NCI-H345 (cell line): ENCODE data around the gene TNK1.

ENCODE experiments used
- DNase-seq: peaks from one replicate; lab custom pipeline; 2025; lab: John Stamatoyannopoulos, UW

The TNK1 gene

DNA sequence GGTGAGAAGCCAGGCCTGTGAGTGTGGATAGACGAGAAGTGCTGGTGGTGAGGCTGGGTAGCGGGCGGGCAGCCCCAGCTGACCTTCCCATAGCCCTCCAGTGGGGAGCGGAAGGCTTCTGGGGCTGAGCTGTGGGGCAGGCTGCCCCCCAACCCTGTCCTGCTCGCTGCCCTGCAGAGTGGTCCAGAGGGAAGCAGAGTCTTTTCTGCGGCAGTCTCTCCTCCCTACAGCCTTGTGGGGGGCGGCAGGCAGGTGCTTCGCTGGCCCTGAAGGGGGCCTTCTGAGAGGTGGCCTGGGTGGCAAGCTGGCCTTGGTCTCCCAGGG, 30.5 kb downstream of the TNK1 start:
- no peak for DNase-seq

DNA sequence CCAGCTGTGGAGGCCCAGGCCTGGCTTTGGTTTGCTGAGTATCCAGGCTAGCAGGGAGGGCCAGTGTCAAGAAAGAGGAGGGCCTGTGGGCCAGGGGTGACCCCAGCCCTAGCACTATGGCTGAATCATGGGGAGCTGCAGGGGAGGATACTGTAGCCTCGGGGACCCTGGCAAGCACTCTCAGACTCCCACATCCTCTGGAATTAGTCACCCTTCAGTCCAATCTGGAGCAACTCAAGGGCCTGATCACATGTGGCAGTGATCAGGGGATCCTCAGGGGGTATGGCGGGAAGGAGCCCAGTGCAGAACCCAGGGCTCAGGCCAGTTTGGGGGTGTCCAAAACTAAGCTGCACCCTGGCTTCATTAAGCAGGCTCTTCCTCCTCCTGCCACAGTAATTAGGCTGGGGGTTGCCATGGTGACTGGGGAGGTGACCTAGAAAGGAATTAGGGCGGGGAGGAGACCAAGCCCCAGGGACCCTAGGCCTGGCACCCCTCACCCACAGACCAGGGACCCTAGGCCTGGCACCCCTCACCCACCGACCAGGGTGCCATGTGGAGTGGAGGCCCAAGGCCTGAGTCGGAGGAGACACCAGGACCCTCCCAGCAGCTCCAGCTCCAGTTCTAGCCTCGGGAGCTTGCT, 32.6 kb downstream of the TNK1 start:
- no peak for DNase-seq

DNA sequence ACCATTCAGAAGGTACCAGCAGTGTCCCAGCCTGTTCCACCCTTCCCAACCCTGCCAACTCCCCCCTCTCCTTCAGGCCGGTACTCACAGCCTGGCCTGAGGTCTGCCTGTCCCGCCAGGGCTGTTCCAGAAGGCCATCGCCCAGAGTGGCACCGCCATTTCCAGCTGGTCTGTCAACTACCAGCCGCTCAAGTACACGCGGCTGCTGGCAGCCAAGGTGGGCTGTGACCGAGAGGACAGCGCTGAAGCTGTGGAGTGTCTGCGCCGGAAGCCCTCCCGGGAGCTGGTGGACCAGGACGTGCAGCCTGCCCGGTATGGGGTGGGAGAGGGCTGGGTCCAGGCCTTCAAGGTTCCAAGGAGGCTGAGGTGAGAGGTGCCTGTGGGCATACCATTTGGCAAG, 33.9 kb downstream of the TNK1 start:
- no peak for DNase-seq

DNA sequence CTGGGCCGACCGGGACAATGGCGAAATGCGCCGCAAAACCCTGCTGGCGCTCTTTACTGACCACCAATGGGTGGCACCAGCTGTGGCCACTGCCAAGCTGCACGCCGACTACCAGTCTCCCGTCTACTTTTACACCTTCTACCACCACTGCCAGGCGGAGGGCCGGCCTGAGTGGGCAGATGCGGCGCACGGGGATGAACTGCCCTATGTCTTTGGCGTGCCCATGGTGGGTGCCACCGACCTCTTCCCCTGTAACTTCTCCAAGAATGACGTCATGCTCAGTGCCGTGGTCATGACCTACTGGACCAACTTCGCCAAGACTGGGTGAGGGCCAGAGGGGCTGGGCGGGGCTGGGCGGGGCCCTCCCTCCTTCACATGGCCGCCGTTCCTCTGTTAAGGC, 34.9 kb downstream of the TNK1 start:
- no peak for DNase-seq

DNA sequence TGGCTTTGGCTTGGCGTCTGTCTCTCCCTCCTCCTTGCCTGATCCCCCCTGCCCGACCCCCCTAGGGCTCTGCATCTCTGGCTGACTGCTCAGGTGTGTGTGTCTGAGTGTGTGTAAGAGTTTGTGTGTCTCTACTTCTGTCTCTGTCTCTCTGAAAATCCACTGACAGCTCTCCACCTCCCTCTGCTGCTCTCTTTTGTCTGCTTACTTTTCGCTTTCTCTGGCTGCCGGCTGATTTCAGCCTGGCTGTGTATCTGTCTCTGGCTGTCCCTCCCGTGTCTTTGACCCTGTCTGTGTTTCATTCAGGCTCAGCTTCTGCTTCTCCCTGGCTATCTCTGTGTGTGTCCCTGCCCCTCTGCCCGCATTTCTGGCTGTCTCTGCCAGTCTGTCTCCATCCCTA, 35.4 kb downstream of the TNK1 start:
- no peak for DNase-seq

DNA sequence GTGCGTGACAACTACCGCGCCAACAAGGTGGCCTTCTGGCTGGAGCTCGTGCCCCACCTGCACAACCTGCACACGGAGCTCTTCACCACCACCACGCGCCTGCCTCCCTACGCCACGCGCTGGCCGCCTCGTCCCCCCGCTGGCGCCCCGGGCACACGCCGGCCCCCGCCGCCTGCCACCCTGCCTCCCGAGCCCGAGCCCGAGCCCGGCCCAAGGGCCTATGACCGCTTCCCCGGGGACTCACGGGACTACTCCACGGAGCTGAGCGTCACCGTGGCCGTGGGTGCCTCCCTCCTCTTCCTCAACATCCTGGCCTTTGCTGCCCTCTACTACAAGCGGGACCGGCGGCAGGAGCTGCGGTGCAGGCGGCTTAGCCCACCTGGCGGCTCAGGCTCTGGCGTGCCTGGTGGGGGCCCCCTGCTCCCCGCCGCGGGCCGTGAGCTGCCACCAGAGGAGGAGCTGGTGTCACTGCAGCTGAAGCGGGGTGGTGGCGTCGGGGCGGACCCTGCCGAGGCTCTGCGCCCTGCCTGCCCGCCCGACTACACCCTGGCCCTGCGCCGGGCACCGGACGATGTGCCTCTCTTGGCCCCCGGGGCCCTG, 36.3 kb downstream of the TNK1 start:
- DNase-seq: no peak

DNA sequence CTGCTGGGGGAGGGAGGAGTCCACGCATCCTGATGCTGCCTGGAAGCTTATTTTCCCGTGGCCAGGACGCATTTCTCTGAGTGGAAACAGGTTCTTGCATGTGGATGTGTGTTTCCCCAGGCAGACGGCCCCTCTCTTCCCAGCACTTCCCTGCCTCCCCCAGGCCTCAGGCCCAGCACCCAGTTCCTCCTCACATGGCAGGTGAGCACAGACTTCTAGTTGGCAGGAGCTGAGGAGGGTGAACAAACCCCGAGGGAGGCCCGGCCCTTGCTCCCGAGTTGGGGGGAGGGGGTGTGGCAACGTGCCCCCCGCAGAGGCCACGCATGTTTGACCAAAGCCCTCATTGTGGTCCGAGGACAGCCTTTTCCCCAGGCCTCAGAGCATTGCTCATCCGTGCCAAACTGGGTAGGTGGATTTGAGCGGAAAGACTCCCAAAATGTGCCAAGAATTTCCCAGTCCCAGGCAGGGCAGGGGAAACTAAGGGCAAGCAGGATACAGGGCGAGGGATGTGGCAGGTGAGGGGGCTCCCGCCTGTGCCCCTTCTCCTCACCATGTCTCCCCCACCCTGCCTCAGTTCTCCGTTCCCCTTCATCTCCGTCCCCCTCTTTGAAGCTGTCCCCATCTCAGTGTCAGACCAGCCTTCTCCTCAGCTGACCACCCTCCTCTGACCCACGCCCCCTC, 37.7 kb downstream of the TNK1 start:
- no peak for DNase-seq

DNA sequence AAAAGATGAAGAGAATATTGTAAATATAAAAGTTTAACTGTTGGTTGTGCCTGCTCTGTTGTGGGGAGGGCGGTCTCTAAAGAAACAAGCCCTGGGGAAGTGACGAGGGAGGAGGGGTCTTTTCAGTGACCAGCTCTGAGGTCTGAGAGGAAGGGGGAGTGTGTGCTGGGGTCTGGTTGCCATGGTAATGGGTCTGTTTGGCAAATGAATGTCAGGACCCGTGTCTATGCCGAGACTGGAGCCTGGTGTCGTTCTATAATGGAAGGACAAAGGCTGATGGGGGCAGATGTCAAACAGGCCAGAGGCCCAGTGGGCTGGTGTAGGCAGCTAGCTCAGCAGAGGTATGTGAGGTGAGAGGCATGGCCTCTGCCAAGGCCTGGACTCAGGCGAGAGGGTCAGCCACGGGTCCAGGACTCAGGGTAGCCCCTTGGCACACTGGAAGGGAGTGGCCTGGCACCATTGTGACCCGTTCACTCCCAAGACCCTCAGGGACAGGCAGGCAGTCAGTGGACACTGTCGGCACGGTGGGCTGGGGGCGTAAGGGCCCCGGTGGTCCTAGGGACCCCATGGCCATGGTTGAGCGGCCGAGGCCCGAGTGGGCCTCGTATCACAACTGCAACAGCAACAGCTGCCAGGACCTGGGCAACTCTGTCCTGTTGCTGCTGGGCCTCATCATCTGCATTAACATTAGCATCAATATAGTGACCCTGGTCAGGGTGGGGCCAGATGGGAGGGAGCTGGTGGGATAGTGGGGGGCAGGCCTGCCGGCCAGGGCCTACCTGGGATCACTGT, 39.1 kb downstream of the TNK1 start, which contains the start of gene SPEM1:
Gene SPEM1 (plus strand): TSS at position 506 of the 792 bp plus-strand sequence. CDS start 61 bp downstream, at position 567.
- DNase-seq: no peak

DNA sequence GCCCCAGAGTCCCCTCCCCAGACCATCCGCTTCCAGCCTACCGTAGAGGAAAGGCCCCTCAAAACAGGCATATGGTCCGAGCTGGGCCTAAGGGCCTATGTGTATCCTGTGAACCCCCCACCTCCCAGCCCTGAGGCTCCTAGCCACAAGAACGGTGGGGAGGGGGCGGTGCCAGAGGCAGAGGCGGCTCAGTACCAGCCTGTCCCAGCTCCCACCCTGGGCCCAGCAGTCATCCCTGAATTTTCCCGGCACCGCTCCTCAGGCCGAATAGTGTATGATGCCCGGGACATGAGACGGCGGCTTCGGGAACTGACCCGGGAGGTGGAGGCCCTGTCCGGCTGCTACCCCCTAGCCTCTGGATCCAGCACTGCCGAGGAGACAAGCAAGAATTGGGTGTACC, 40.3 kb downstream of the TNK1 start:
- DNase-seq: no peak

DNA sequence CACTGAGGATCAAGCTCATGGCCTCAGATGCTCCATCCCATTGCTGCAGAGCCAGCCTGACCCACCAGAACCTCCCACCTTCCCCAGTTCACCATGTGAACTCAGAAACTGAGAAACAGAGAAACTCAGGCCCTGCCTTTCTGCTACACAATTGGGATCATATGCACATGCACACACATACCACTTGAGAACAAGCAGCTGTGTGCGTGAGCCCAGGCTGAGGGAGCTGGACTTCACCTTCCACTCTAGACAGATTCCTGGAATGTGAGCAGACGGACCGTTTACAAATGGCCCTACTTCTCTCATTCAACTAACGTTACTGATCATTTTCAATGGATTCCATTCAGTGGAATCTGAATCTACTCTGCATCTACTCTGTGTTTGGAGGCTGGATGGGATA, 42.8 kb downstream of the TNK1 start:
- no peak for DNase-seq

DNA sequence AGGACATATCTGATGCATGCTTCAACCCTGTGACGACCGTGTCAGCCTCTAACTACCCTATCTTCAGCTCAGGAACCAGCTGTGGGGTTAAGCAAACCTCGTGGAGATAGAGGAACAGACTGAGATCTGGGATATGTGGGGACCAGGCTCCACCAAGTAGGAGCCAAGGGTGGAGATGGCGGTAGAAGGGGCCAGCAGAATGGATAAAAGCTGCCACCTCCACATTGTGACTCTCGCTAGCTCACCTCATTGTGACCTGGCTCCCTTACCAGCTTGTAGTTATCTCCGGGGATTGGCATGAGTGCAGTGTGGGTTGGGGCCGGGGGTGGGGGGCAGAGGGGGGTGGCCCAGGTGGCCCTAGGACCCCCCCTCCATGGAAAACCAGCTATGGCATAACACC, 44.4 kb downstream of the TNK1 start, which contains the start of gene SPEM2:
Gene SPEM2 (plus strand): TSS at position 301 of the 400 bp plus-strand sequence. CDS start 73 bp downstream, at position 374.
- DNase-seq: no peak

DNA sequence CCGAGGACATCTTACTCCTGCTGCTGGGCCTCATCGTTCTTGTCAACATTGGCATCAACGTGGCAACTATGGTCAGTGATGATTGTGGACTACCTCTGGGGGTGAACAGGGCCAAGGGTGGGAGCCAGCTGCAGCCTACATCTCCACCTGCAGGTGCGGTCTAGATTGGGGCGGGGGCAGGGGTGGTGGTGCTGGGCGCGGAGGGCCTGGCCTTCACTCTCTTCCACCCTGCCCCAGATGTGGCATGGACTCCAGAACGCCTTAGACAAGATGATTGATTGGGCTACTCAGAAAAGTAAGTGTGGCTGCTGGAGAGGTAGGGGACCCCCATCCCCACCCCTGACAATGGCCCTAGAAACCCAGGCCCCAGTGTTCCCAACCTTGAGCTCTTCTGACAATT, 44.9 kb downstream of the TNK1 start:
- no peak for DNase-seq

DNA sequence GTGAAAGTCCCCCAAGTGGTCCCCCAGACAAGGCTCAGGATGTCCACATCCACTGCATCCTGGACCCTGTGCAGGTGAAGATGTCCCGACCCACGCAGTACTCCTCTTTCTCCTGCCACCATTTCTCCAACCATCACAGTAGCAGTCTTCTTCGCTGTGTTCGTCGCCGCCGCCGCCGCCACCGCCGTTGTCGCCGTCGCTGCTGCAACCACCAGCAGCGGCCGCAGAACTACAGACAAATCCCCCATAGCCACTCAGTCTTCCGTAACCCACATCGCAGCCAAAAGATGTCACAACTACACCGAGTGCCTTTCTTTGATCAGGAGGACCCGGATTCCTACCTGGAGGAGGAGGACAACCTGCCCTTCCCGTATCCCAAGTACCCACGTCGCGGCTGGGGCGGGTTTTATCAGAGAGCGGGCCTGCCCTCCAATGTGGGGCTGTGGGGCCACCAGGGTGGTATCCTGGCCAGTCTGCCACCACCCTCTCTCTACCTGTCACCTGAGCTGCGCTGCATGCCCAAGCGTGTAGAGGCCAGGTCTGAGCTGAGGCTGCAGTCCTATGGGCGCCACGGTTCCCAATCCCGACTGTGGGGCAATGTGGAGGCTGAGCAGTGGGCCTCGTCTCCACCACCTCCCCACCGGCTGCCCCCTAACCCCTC, 45.4 kb downstream of the TNK1 start:
- DNase-seq: no peak

DNA sequence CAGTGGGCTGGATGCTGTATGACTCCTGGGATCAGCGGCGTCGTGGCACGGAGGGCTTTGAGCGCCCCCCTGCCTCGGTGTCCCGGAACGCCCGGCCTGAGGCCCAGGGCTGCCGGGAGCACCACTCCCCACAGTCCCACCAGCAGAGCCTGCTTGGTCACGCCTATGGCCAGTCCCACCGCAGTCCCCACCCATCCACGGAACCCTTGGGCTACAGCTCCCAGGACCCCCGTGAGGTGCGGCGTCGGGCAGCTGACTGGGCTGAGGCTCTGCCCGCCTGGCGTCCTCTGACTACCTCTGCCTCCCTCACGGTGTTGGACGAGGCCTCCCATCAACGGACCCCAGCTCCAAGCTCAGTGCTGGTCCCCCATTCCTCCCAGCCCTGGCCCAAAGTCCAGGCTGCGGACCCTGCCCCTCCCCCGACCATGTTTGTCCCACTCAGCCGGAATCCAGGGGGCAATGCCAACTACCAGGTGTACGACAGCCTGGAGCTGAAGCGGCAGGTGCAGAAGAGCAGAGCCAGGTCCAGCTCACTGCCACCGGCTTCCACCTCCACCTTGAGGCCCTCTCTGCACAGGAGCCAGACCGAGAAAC, 46.1 kb downstream of the TNK1 start:
- no peak for DNase-seq

DNA sequence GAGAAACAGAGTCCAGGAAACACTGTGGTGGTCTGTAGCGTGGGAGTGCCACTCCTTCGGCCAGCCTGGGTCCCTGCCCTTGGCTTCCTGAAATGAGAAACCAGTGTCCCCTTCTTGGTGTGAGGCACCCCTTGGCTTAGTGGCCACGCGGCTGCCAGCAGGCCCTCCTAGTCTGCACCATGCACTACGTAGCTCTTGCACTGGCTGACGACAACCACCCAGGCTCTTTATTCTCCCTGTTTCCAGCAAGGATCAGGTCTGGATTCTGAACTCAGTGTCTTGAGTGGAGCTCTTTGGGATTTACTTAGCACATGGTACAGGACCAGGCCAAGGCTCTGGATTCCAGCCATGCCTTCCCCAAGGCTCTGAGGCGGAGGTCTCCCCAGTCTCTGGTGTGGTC, 46.7 kb downstream of the TNK1 start:
- no peak for DNase-seq

DNA sequence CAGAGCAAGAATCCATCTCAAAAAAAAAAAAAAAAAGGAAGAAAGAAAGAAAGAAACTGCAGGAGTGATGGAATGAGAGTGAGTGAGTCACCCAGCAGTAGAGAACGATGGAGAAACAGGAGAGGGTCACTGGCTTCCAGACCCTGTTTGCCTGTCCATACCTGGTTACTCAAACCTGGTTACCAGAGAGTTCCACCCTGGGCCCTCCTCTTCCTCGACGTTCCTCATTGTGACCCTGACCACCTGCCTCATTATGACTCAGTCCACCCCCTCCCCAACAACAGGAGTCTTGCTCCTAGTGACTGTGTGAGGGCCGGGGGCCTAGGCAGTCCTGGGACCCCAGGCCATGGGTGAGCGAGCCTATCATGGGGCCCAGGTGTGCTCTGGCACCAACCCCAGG, 47.7 kb downstream of the TNK1 start, which contains the start of gene SPEM3:
Gene SPEM3 (plus strand): TSS at position 301 of the 400 bp plus-strand sequence. CDS start 46 bp downstream, at position 347.
- no peak for DNase-seq

DNA sequence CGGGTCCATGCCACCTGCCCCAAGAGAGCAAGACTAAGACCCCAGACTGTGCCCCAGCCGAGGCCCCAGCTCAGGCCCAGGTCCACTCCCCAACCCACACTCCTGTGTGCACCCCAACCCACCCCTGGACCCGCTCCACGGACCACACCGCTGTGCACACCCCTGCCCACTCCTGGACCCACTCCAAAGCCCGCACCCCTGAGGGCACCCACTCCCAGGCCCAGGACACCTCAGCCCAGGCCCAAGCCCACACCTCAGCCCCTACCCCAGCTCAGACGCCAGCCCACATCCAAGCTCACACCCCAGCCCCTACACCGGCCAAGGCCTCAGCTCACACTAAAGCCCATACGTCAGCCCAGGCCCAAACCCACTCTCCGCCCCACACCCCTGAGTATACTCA, 48.8 kb downstream of the TNK1 start:
- DNase-seq: no peak

DNA sequence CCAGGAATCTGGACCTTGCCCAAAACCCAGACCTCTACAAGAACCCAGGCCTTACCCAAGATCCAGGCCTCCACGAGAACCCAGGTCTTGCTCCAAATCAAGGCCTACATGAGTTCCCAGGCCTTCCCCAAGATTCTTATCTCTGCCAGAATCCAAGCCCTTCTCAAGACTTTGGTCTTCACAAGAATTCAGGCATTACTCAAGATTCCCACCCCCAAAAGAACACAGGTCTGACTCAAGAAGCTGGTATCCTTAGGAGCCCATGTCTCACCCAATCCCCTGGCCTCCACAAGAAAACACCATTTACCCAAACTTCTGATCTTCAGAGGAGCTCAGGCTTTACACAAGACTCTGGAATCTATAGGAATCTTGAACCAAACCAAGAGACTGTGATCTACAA, 50.3 kb downstream of the TNK1 start:
- no peak for DNase-seq

DNA sequence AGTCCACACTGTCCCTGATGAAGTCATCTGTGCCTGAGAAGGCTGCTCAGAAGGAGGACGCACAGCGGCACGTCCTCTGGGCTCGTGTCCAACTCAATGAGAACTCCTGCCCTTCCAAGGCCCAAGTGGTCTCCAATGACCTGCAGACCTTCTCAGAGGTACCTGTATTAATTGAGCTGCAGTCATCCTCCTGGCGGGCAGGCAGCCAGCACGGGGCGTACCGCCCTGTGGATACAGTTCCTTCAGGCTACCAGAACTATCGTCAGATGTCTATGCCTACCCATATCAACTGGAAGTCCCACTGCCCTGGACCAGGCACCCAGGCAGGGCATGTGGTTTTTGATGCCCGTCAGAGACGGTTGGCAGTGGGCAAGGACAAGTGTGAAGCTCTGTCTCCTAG, 51.4 kb downstream of the TNK1 start:
- no peak for DNase-seq

DNA sequence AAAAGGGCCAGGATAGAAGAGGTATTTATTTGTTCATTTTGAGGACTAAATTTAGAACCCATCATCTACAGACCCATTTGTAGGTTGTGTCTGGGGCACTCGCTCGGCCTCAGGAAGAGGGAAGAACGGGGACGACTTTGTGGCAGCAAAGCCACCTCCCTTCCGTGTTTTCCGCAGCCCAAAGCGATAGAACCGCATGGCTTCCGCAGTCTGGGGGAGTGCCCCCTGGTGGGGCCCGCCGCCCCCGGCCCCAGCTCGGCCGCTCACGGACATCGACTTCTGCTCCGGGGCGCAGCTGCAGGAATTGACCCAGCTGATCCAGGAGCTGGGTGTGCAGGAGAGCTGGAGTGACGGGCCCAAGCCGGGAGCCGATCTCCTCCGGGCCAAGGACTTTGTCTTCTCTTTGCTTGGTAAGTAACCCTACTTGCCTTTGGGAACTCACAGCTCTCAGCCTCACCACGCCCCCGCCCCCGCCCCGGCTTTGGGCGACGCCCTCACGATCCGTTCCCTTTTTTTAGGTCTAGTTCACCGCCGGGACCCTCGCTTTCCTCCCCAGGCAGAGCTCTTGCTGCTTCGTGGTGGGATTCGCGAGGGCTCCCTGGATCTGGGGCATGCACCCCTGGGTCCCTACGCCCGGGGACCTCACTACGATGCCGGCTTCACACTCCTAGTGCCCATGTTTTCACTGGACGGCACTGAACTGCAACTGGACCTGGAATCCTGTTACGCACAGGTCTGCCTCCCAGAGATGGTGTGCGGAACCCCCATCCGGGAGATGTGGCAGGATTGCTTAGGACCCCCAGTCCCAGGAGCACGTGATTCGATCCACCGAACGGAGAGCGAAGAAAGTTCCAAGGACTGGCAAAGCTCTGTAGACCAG, 55.0 kb downstream of the TNK1 start:
- peak; percentile 35 for DNase-seq
